Liver (tissue), 9 donors: ENCODE data around the gene PLA2G4B. TPM values are rescaled to one million over a fixed set of nuclear protein-coding genes. Genes with fewer than 3 reads are reported as not detected.

Source experiments
- DNase-seq: peaks from one replicate; pipeline ENCODE4 v3.0.0-alpha.2; 2017; ENCODE audit warnings: low spot score
- H3K27ac ChIP-seq, 2 donors: one replicate each; pipeline ENCODE4 v1.7.0; 2013; ENCODE audit warnings: inconsistent platforms in 2 of 2, low read length in 2 of 2, control low read depth in 1 of 2, low read depth in 1 of 2, mild to moderate bottlenecking in 1 of 2
- H3K27me3 ChIP-seq, 4 donors: one replicate each; pipeline versions ENCODE4 v1.6.1 to v1.7.0; 2013; ENCODE audit warnings: low read length in 3 of 4, inconsistent platforms in 1 of 4, mild to moderate bottlenecking in 1 of 4, moderate library complexity in 1 of 4; ENCODE audit not compliant: control insufficient read depth in 4 of 4, insufficient read depth in 4 of 4
- H3K36me3 ChIP-seq, 4 donors: one replicate each; pipeline versions ENCODE4 v1.6.1 to v1.7.0; 2013; ENCODE audit warnings: low read length in 3 of 4, mild to moderate bottlenecking in 3 of 4, low read depth in 1 of 4, moderate library complexity in 1 of 4; ENCODE audit not compliant: control insufficient read depth in 4 of 4, insufficient read depth in 3 of 4
- H3K4me1 ChIP-seq, 4 donors: one replicate each; pipeline versions ENCODE4 v1.6.1 to v1.7.0; 2013; ENCODE audit warnings: low read length in 3 of 4, mild to moderate bottlenecking in 3 of 4, moderate library complexity in 1 of 4; ENCODE audit not compliant: control insufficient read depth in 4 of 4, insufficient read depth in 4 of 4
- H3K4me3 ChIP-seq, 3 donors: one replicate each; pipeline versions ENCODE4 v1.6.1 to v1.7.0; 2013; ENCODE audit warnings: low read length in 3 of 3, control low read depth in 1 of 3, low read depth in 1 of 3, mild to moderate bottlenecking in 1 of 3
- H3K9ac ChIP-seq, 2 donors: one replicate each; pipeline ENCODE4 v1.7.0; 2013; ENCODE audit warnings: low read length in 2 of 2, mild to moderate bottlenecking in 2 of 2, moderate library complexity in 2 of 2, control low read depth in 1 of 2, low read depth in 1 of 2
- H3K9me3 ChIP-seq, 4 donors: one replicate each; pipeline versions ENCODE4 v1.6.1 to v1.7.0; 2013; ENCODE audit warnings: low read length in 3 of 4; ENCODE audit not compliant: control insufficient read depth in 4 of 4
- ATF3 ChIP-seq: IDR thresholded peaks from 2 replicates; pipeline ENCODE4 v1.6.1; 2016; ENCODE audit warnings: antibody characterized with exemption
- EGR1 ChIP-seq, 2 donors: IDR thresholded peaks; 2 replicates each; pipeline ENCODE4 v1.6.1; 2016 to 2018; ENCODE audit warnings: antibody characterized with exemption in 2 of 2, low read depth in 2 of 2
- FOXA1 ChIP-seq: IDR thresholded peaks from 2 replicates; pipeline ENCODE4 v1.6.1; 2016; ENCODE audit warnings: antibody characterized with exemption
- FOXA2 ChIP-seq: IDR thresholded peaks from 2 replicates; pipeline ENCODE4 v1.6.1; 2016; ENCODE audit warnings: antibody characterized with exemption
- GABPA ChIP-seq, 2 donors: IDR thresholded peaks in 1 of 2; conservative IDR thresholded peaks in 1 of 2; 2 replicates each; pipeline ENCODE4 v1.6.1; 2016; ENCODE audit warnings: antibody characterized with exemption in 2 of 2, mild to moderate bottlenecking in 1 of 2, moderate library complexity in 1 of 2
- HNF4A ChIP-seq, 2 donors: conservative IDR thresholded peaks; 2 replicates each; pipeline ENCODE4 v1.6.1; 2016; ENCODE audit warnings: antibody characterized with exemption in 2 of 2, mild to moderate bottlenecking in 2 of 2
- HNF4G ChIP-seq: IDR thresholded peaks from 2 replicates; pipeline ENCODE4 v1.6.1; 2016; ENCODE audit warnings: antibody characterized with exemption
- JUND ChIP-seq, 2 donors: IDR thresholded peaks; 2 replicates each; pipeline ENCODE4 v1.6.1; 2016; ENCODE audit warnings: antibody characterized with exemption in 2 of 2
- MAX ChIP-seq: IDR thresholded peaks from 2 replicates; pipeline ENCODE4 v1.6.1; 2016; ENCODE audit warnings: antibody characterized with exemption
- NR2F2 ChIP-seq: IDR thresholded peaks from 2 replicates; pipeline ENCODE4 v1.6.1; 2016; ENCODE audit warnings: antibody characterized with exemption
- RXRA ChIP-seq, 2 donors: IDR thresholded peaks; 2 replicates each; pipeline ENCODE4 v1.6.1; 2017 to 2018; ENCODE audit warnings: antibody characterized with exemption in 2 of 2, mild to moderate bottlenecking in 1 of 2
- SP1 ChIP-seq: IDR thresholded peaks from 2 replicates; pipeline ENCODE4 v1.6.1; 2018; ENCODE audit warnings: antibody characterized with exemption, mild to moderate bottlenecking
- TAF1 ChIP-seq: conservative IDR thresholded peaks from 2 replicates; pipeline ENCODE4 v1.6.1; 2016; ENCODE audit warnings: antibody characterized with exemption, mild to moderate bottlenecking
- WGBS: extraction: QIAGEN DNeasy Blood & Tissue Kit; methylation state at CpG from one replicate; pipeline ENCODE4 v1.1.7; 2013; 5-methylcytosine and 5-hydroxymethylcytosine counted together
- polyA plus RNA-seq, 2 donors: library from polyadenylated mRNA; stranded (reverse) in 1 of 2; unstranded in 1 of 2; fragments of 200-250 nt in 1 of 2; fragments of >200 nt in 1 of 2; fragmentation: Nextera tagmentation in 1 of 2; extraction: Ambion mirVana in 1 of 2; gene quantifications; one replicate each; pipeline versions ENCODE4 v1.2.1 to v1.2.3, GENCODE V29; 2013 to 2015
- total RNA-seq, 2 donors: library from RNA; depleted of rRNA; stranded (reverse); fragments of >200 nt; gene quantifications; one replicate each; pipeline ENCODE4 v1.2.3, GENCODE V29; 2014
- TF ChIP-seq, protein P1 (sequence below): IDR thresholded peaks from 2 replicates; pipeline ENCODE4 v1.6.1; 2016; ENCODE audit warnings: antibody characterized with exemption
- TF ChIP-seq, protein P2 (sequence below): fragments of 150-350 bp; IDR thresholded peaks from 2 replicates; pipeline ENCODE4 v1.5.1; 2017; ENCODE audit warnings: improper control_type of control experiment, low read depth, low read length; ENCODE audit not compliant: missing input control
- TF ChIP-seq, protein P3 (sequence below): IDR thresholded peaks from 2 replicates; pipeline ENCODE4 v1.6.1; 2016; ENCODE audit warnings: antibody characterized with exemption, mild to moderate bottlenecking
- donor health status: healthy.
- donor health status: healthy.
- donor health status: healthy.
- donor health status: healthy.
- donor health status: healthy.

Gene PLA2G4B
- total and polyA plus RNA-seq, 4 donors, result 0.33 to 3.6 (median 2.3) TPM

- Histone ChIP-seq H3K27me3 (no peaks in the 10 kb centered on the region), H3K4me1 (no peaks in the 10 kb centered on the region), H3K36me3 (peaks cover 0 to 3% (median 0%) of the 10 kb centered on the region in 4 donors), H3K9ac (no peak overlapping the region), H3K9me3 (no peaks in the 10 kb centered on the region), H3K27ac (no peak overlapping the region), H3K4me3 (no peak overlapping the region)
- no peak for DNase-seq
- WGBS, result 84% methylated on average over 8 of the region's 8 CpGs
- TF ChIP-seq, protein P1, sequence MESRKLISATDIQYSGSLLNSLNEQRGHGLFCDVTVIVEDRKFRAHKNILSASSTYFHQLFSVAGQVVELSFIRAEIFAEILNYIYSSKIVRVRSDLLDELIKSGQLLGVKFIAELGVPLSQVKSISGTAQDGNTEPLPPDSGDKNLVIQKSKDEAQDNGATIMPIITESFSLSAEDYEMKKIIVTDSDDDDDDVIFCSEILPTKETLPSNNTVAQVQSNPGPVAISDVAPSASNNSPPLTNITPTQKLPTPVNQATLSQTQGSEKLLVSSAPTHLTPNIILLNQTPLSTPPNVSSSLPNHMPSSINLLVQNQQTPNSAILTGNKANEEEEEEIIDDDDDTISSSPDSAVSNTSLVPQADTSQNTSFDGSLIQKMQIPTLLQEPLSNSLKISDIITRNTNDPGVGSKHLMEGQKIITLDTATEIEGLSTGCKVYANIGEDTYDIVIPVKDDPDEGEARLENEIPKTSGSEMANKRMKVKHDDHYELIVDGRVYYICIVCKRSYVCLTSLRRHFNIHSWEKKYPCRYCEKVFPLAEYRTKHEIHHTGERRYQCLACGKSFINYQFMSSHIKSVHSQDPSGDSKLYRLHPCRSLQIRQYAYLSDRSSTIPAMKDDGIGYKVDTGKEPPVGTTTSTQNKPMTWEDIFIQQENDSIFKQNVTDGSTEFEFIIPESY, result no peak
- TF ChIP-seq FOXA1, result no peak
- TF ChIP-seq, protein P2, sequence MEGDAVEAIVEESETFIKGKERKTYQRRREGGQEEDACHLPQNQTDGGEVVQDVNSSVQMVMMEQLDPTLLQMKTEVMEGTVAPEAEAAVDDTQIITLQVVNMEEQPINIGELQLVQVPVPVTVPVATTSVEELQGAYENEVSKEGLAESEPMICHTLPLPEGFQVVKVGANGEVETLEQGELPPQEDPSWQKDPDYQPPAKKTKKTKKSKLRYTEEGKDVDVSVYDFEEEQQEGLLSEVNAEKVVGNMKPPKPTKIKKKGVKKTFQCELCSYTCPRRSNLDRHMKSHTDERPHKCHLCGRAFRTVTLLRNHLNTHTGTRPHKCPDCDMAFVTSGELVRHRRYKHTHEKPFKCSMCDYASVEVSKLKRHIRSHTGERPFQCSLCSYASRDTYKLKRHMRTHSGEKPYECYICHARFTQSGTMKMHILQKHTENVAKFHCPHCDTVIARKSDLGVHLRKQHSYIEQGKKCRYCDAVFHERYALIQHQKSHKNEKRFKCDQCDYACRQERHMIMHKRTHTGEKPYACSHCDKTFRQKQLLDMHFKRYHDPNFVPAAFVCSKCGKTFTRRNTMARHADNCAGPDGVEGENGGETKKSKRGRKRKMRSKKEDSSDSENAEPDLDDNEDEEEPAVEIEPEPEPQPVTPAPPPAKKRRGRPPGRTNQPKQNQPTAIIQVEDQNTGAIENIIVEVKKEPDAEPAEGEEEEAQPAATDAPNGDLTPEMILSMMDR, result no peak
- TF ChIP-seq HNF4A (conservative IDR thresholded peaks at IDR 0.05), result no peak
- TF ChIP-seq FOXA2, result no peak
- no peak for TF ChIP-seq EGR1 (IDR thresholded peaks at IDR 0.05; ENCODE audit: low read depth in 2 of 2)
- no peak for TF ChIP-seq SP1
- TF ChIP-seq GABPA (IDR thresholded peaks at IDR 0.05 in 1 of 2, conservative IDR thresholded peaks at IDR 0.05 in 1 of 2), result no peak
- no peak for TF ChIP-seq JUND (IDR thresholded peaks at IDR 0.05)
- TF ChIP-seq MAX, result no peak
- TF ChIP-seq, protein P3, sequence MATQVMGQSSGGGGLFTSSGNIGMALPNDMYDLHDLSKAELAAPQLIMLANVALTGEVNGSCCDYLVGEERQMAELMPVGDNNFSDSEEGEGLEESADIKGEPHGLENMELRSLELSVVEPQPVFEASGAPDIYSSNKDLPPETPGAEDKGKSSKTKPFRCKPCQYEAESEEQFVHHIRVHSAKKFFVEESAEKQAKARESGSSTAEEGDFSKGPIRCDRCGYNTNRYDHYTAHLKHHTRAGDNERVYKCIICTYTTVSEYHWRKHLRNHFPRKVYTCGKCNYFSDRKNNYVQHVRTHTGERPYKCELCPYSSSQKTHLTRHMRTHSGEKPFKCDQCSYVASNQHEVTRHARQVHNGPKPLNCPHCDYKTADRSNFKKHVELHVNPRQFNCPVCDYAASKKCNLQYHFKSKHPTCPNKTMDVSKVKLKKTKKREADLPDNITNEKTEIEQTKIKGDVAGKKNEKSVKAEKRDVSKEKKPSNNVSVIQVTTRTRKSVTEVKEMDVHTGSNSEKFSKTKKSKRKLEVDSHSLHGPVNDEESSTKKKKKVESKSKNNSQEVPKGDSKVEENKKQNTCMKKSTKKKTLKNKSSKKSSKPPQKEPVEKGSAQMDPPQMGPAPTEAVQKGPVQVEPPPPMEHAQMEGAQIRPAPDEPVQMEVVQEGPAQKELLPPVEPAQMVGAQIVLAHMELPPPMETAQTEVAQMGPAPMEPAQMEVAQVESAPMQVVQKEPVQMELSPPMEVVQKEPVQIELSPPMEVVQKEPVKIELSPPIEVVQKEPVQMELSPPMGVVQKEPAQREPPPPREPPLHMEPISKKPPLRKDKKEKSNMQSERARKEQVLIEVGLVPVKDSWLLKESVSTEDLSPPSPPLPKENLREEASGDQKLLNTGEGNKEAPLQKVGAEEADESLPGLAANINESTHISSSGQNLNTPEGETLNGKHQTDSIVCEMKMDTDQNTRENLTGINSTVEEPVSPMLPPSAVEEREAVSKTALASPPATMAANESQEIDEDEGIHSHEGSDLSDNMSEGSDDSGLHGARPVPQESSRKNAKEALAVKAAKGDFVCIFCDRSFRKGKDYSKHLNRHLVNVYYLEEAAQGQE, result no peak
- no peak for TF ChIP-seq NR2F2
- TF ChIP-seq RXRA (IDR thresholded peaks at IDR 0.05), result no peak
- TF ChIP-seq TAF1, result no peak
- TF ChIP-seq HNF4G, result no peak
- no peak for TF ChIP-seq ATF3
Measured at GRCh38 chr15:41804916-41805666, 33.6 kb upstream of the PLA2G4B start.
